ENCODE data around the gene CERK. TPM values are rescaled to one million over a fixed set of nuclear protein-coding genes. Genes with fewer than 3 reads are reported as not detected.

The CERK gene
- total RNA-seq, 1 donor from 2014 or later: 46.3 TPM

- peaks cover 6% of the 10 kb centered on the region for H3K27me3 ChIP-seq (ENCODE audit: control insufficient read depth, insufficient read depth, low read length)
- no peak for TF ChIP-seq CTCF (IDR thresholded peaks at IDR 0.05; ENCODE audit: insufficient read depth, low read length, poor library complexity, severe bottlenecking)
- H3K4me3 ChIP-seq (ENCODE audit: low read depth, low read length): no peak overlapping the region
- DNase-seq (ENCODE audit: low read depth): no peak
- no peaks in the 10 kb centered on the region for H3K36me3 ChIP-seq (ENCODE audit: control insufficient read depth, insufficient read depth, low read length)
These were observed 8.1 kb upstream of the CERK start for GRCh38 chr22:46746192-46746591.

- no peak for TF ChIP-seq CTCF (IDR thresholded peaks at IDR 0.05; ENCODE audit: insufficient read depth, low read length, poor library complexity, severe bottlenecking)
- Histone ChIP-seq H3K36me3 (ENCODE audit: control insufficient read depth, insufficient read depth, low read length) (no peaks in the 10 kb centered on the region), H3K4me3 (ENCODE audit: low read depth, low read length) (no peak overlapping the region), H3K27me3 (ENCODE audit: control insufficient read depth, insufficient read depth, low read length) (peaks cover 6% of the 10 kb centered on the region)
- DNase-seq (ENCODE audit: low read depth): no peak
These were observed 6.5 kb upstream of the CERK start for GRCh38 chr22:46744581-46744980.

- Histone ChIP-seq H3K36me3 (ENCODE audit: control insufficient read depth, insufficient read depth, low read length) (no peaks in the 10 kb centered on the region), H3K27me3 (ENCODE audit: control insufficient read depth, insufficient read depth, low read length) (peaks cover 6% of the 10 kb centered on the region), H3K4me3 (ENCODE audit: low read depth, low read length) (no peak overlapping the region)
- TF ChIP-seq CTCF (IDR thresholded peaks at IDR 0.05; ENCODE audit: insufficient read depth, low read length, poor library complexity, severe bottlenecking): no peak
- no peak for DNase-seq (ENCODE audit: low read depth)
These were observed 4.6 kb upstream of the CERK start for GRCh38 chr22:46742576-46743221.

GRCh38 chr22:46741974-46742519 is 4.0 kb upstream of the CERK start:
- DNase-seq (ENCODE audit: low read depth): no peak
- Histone ChIP-seq H3K36me3 (ENCODE audit: control insufficient read depth, insufficient read depth, low read length) (no peaks in the 10 kb centered on the region), H3K27me3 (ENCODE audit: control insufficient read depth, insufficient read depth, low read length) (peaks cover 6% of the 10 kb centered on the region), H3K4me3 (ENCODE audit: low read depth, low read length) (no peak overlapping the region)
- no peak for TF ChIP-seq CTCF (IDR thresholded peaks at IDR 0.05; ENCODE audit: insufficient read depth, low read length, poor library complexity, severe bottlenecking)

GRCh38 chr22:46740910-46741780 is 3.1 kb upstream of the CERK start:
- H3K27me3 ChIP-seq (ENCODE audit: control insufficient read depth, insufficient read depth, low read length): peaks cover under 1% of the 10 kb centered on the region
- DNase-seq (ENCODE audit: low read depth): no peak
- TF ChIP-seq CTCF (IDR thresholded peaks at IDR 0.05; ENCODE audit: insufficient read depth, low read length, poor library complexity, severe bottlenecking): no peak
- H3K4me3 ChIP-seq (ENCODE audit: low read depth, low read length): no peak overlapping the region
- H3K36me3 ChIP-seq (ENCODE audit: control insufficient read depth, insufficient read depth, low read length): no peaks in the 10 kb centered on the region

Measured in kidney epithelial cell (primary cell).